K562 (cell line): Measurements from ENCODE around the gene PABPC1L2A. TPM values are rescaled to one million over a fixed set of nuclear protein-coding genes. Genes with fewer than 3 reads are reported as not detected.
"Not testable (repeated sequence)": the region's sequence is repeated elsewhere in the genome, so short reads cannot be mapped to it uniquely, and the experiment has no call there.

Experiments used
- ATAC-seq: fragments of 200-7000 bp; cut with Tn5 transposase; 3 replicates; pipeline ENCODE4 v1.9.1; 2020; ENCODE audit warnings: moderate library complexity
- BruUV-seq: library from RNA; stranded (reverse); fragments of 400-500 nt; replicated peaks from 2 replicates; lab custom pipeline; 2021; lab: Mats Ljungman, UMichigan
- CTCF ChIA-PET: fragments of 300-600 bp; formaldehyde crosslinking; extraction: SDS; loops from one replicate; lab custom pipeline; 2021; ENCODE audit warnings: low intra/inter-chr PET ratio; lab: Yijun Ruan, JAX
- POLR2A ChIA-PET: fragments of 300-600, 350-650 bp; sonication (Branson Sonifier 250); formaldehyde crosslinking; extraction: SDS; loops from one replicate; lab custom pipeline; 2021; ENCODE audit warnings: antibody characterized with exemption, inconsistent platforms; lab: Yijun Ruan, JAX
- DNase-seq, 4 experiments: peaks; one replicate each; pipeline versions ENCODE4 v3.0.0 to v3.0.0-alpha.2; 2011 to 2018; ENCODE audit warnings: low spot score in 3 of 4, mixed read lengths in 3 of 4; ENCODE audit errors: extremely low read depth in 1 of 4
- FAIRE-seq: peaks from 2 replicates; lab custom pipeline; 2011; peaks lifted over from hg19 to GRCh38; lab: Jason Lieb, UNC
- H2AFZ ChIP-seq: 2 replicates; pipeline ENCODE4 v1.6.0; 2011; ENCODE audit warnings: low read depth, low read length, control low read depth, inconsistent platforms
- H3K27ac ChIP-seq: fragments of 200-600 bp; 3 replicates; pipeline ENCODE4 v1.8.0; 2011; ENCODE audit warnings: low read depth, mild to moderate bottlenecking, control low read depth, inconsistent platforms, low read length, moderate library complexity, mixed read lengths; ENCODE audit errors: extremely low read depth
- H3K27me3 ChIP-seq, 2 experiments: fragments of 300-600 bp in 1 of 2; 2 replicates in 1 of 2; 3 replicates in 1 of 2; pipeline versions ENCODE4 v1.6.0 to v1.8.0; 2011; ENCODE audit warnings: inconsistent platforms in 2 of 2, low read length in 2 of 2, mild to moderate bottlenecking in 1 of 2, mixed read lengths in 1 of 2, moderate library complexity in 1 of 2; ENCODE audit not compliant: control insufficient read depth in 2 of 2, insufficient read depth in 2 of 2
- H3K36me3 ChIP-seq: fragments of 300-600 bp; 3 replicates; pipeline ENCODE4 v1.8.0; 2011; ENCODE audit warnings: mild to moderate bottlenecking, low read length, inconsistent platforms; ENCODE audit not compliant: control insufficient read depth, insufficient read depth
- H3K4me1 ChIP-seq, 2 experiments: fragments of 200-600 bp in 1 of 2; replicated peaks in 1 of 2; 2 replicates in 1 of 2; 3 replicates in 1 of 2; pipeline versions ENCODE4 v1.5.1 to v1.8.0; 2011; ENCODE audit warnings: inconsistent platforms in 2 of 2, low read length in 2 of 2, mild to moderate bottlenecking in 1 of 2, mixed read lengths in 1 of 2, moderate library complexity in 1 of 2; ENCODE audit not compliant: control insufficient read depth in 2 of 2, insufficient read depth in 2 of 2
- H3K4me2 ChIP-seq: 2 replicates; pipeline ENCODE4 v1.6.1; 2011; ENCODE audit warnings: low read length, control low read depth, inconsistent platforms, mixed read lengths; ENCODE audit not compliant: insufficient read depth
- H3K4me3 ChIP-seq: fragments of 200-600 bp; sonication (generic), shearing (Covaris generic); 2 replicates; pipeline ENCODE4 v1.5.1; 2016; ENCODE audit warnings: control low read depth, inconsistent platforms
- H3K79me2 ChIP-seq: fragments of 200-600 bp; 3 replicates; pipeline ENCODE4 v1.8.0; 2011; ENCODE audit warnings: low read length, inconsistent platforms; ENCODE audit not compliant: control insufficient read depth, insufficient read depth
- H3K9ac ChIP-seq, 2 experiments: 2 replicates each; pipeline versions ENCODE4 v1.6.0 to v1.6.1; 2011; ENCODE audit warnings: low read depth in 2 of 2, low read length in 2 of 2, control low read depth in 1 of 2, inconsistent platforms in 1 of 2, mild to moderate bottlenecking in 1 of 2, mixed read lengths in 1 of 2; ENCODE audit not compliant: insufficient read depth in 1 of 2
- H3K9me1 ChIP-seq: one replicate; pipeline ENCODE4 v1.6.0; 2011; ENCODE audit warnings: inconsistent platforms, mild to moderate bottlenecking, low read length, moderate library complexity; ENCODE audit not compliant: control insufficient read depth, insufficient read depth
- H3K9me3 ChIP-seq: replicated peaks from 2 replicates; pipeline ENCODE4 v1.5.1; 2011; ENCODE audit warnings: low read depth, low read length, inconsistent platforms; ENCODE audit not compliant: control insufficient read depth, insufficient read depth
- H4K20me1 ChIP-seq: replicated peaks from 2 replicates; pipeline ENCODE4 v1.6.1; 2011; ENCODE audit warnings: low read length, inconsistent platforms, mixed read lengths; ENCODE audit not compliant: control insufficient read depth, insufficient read depth
- ETV5 ChIP-seq: sonication (generic); formaldehyde crosslinking; IDR thresholded peaks from 2 replicates; pipeline ENCODE4 v1.4.0; 2020; ENCODE audit warnings: low read depth, mild to moderate bottlenecking, missing genetic modification reagents
- IRF9 ChIP-seq: fragments of 450-650 bp; IDR thresholded peaks from 2 replicates; pipeline ENCODE4 v1.6.1; 2016; ENCODE audit warnings: missing biosample characterization, missing genetic modification characterization
- KDM1A ChIP-seq, 2 experiments: fragments of 450-650 bp; IDR thresholded peaks; 2 replicates each; pipeline ENCODE4 v1.6.1; 2016; ENCODE audit warnings: mild to moderate bottlenecking in 2 of 2
- MTA1 ChIP-seq: fragments of 450-650 bp; IDR thresholded peaks from 2 replicates; pipeline ENCODE4 v1.6.1; 2017; ENCODE audit warnings: borderline replicate concordance
- NEUROD1 ChIP-seq: fragments of 150-350 bp; IDR thresholded peaks from 2 replicates; pipeline ENCODE4 v1.6.1; 2014; ENCODE audit warnings: borderline replicate concordance, low read length, low read depth; ENCODE audit not compliant: partially characterized antibody
- NFATC3 ChIP-seq: fragments of 450-650 bp; IDR thresholded peaks from 2 replicates; pipeline ENCODE4 v1.6.1; 2017; ENCODE audit warnings: mild to moderate bottlenecking
- RBBP5 ChIP-seq: fragments of 200-600 bp; sonication (generic); IDR thresholded peaks from 2 replicates; pipeline ENCODE4 v1.6.1; 2012; ENCODE audit warnings: borderline replicate concordance, mild to moderate bottlenecking, low read length, control low read depth, inconsistent platforms; ENCODE audit not compliant: insufficient read depth, poor library complexity, severe bottlenecking
- SP1 ChIP-seq: sonication (generic); formaldehyde crosslinking; IDR thresholded peaks from 2 replicates; pipeline ENCODE4 v1.8.1; 2022; ENCODE audit warnings: mild to moderate bottlenecking, missing genetic modification reagents
- ZBTB49 ChIP-seq: sonication (generic); formaldehyde crosslinking; IDR thresholded peaks from 2 replicates; pipeline ENCODE4 v1.8.0; 2022; ENCODE audit warnings: missing genetic modification reagents, mild to moderate bottlenecking, borderline replicate concordance
- ZNF507 ChIP-seq: conservative IDR thresholded peaks from 2 replicates; pipeline ENCODE4 v1.6.1; 2017; ENCODE audit warnings: missing genetic modification characterization, missing compliant biosample characterization
- WGBS: fragments of 100-300 bp; shearing (Covaris generic); methylation state at CpG from one replicate; pipeline ENCODE4 v1.1.6; 2016; ENCODE audit warnings: low coverage, mixed read lengths; ENCODE audit not compliant: insufficient coverage; ENCODE audit errors: missing lambda C conversion rate; 5-methylcytosine and 5-hydroxymethylcytosine counted together
- in situ Hi-C: fragments of 300-500 bp; cut with MboI; formaldehyde crosslinking; loops from 4 replicates; pipeline ENCODE4 v1.15.0; 2018; ENCODE audit warnings: inconsistent platforms, mixed read lengths
- intact Hi-C: fragments of 100-400 bp; cut with micrococcal nuclease; formaldehyde crosslinking; loops from 2 replicates; pipeline ENCODE4 v1.14.2; 2022
- polyA plus RNA-seq, 8 experiments: library from polyadenylated mRNA; depleted of rRNA in 4 of 8; stranded (reverse) in 5 of 8; unstranded in 3 of 8; fragments of >200 nt; fragmentation: Nextera tagmentation in 2 of 8; fragmentation: Illumina TruSeq in 1 of 8; extraction: Ambion mirVana in 2 of 8; extraction: Trizol in 1 of 8; gene quantifications; 2 replicates each; pipeline versions ENCODE4 v1.2.1 to v1.2.3, GENCODE V29; 2011 to 2014; ENCODE audit warnings: inconsistent platforms in 1 of 8, missing spikeins in 1 of 8
- total RNA-seq, 7 experiments: library from RNA; depleted of rRNA in 6 of 7; stranded (reverse); fragments of >200 nt in 6 of 7; fragmentation: Illumina TruSeq in 2 of 7; extraction: Trizol in 2 of 7; gene quantifications; 2 replicates each; pipeline versions ENCODE4 v1.2.1 to v1.2.3, GENCODE V29; 2011 to 2021; ENCODE audit warnings: low replicate concordance in 1 of 7
- TF ChIP-seq, protein P1 (sequence below): IDR thresholded peaks from 3 replicates; pipeline ENCODE4 v1.6.1; 2011; ENCODE audit warnings: borderline replicate concordance, mild to moderate bottlenecking, moderate library complexity; ENCODE audit not compliant: insufficient read length; ENCODE audit errors: extremely low read depth

PABPC1L2A gene
- total and polyA plus RNA-seq, 9 of the 15 experiments (the other 6 are each of a cell fraction or from before 2014, with no cell fraction given): not detected

DNA sequence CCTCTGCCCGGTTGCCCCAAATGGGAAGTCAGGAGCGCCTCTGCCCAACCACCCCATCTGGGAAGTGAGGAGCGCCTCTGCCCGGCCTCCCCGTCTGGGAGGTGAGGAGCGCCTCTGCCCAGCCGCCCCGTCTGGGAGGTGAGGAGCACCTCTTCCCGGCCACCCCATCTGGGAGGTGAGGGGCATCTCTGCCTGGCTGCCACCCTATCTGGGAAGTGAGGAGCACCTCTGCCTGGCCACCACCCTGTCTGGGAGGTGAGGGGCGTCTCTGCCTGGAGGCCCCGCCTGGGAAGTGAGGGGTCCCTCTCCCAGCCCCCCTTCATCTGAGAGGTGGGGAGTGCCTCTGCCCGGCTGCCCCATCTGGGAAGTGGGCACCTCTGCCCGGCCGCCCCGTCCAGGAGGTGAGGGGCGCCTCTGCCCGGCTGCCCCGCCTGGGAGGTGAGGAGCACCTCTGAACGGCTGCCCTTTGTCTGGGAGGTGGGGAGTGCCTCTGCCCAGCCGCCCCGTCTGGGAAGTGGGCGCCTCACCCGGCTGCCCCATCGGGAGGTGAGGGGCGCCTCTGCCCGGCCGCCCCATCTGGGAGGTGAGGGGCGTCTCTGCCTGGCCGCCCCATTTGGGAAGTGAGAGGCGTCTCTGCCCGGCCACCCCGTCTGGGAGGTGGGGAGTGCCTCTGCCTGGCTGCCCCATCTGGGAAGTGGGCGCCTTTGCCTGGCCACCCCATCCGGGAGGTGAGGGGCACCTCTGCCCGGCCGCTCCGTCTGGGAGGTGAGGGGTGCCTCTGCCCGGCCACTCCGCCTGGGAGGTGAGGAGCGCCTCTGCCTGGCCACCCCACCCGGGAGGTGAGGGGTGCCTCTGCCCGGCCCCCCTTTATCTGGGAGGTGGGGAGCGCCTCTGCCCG, 10.6 kb downstream of the PABPC1L2A start (continued):
- TF ChIP-seq NEUROD1 (no peak), ZBTB49 (CRISPR knock-in tag) (no peak), ETV5 (CRISPR knock-in tag) (no peak), ZNF507 (tag) (no peak), IRF9 (tag) (no peak), RBBP5 (no peak), KDM1A (IDR thresholded peaks at IDR 0.05) (no peak), SP1 (CRISPR knock-in tag) (no peak), NFATC3 (no peak), MTA1 (no peak)
- TF ChIP-seq, protein P1, sequence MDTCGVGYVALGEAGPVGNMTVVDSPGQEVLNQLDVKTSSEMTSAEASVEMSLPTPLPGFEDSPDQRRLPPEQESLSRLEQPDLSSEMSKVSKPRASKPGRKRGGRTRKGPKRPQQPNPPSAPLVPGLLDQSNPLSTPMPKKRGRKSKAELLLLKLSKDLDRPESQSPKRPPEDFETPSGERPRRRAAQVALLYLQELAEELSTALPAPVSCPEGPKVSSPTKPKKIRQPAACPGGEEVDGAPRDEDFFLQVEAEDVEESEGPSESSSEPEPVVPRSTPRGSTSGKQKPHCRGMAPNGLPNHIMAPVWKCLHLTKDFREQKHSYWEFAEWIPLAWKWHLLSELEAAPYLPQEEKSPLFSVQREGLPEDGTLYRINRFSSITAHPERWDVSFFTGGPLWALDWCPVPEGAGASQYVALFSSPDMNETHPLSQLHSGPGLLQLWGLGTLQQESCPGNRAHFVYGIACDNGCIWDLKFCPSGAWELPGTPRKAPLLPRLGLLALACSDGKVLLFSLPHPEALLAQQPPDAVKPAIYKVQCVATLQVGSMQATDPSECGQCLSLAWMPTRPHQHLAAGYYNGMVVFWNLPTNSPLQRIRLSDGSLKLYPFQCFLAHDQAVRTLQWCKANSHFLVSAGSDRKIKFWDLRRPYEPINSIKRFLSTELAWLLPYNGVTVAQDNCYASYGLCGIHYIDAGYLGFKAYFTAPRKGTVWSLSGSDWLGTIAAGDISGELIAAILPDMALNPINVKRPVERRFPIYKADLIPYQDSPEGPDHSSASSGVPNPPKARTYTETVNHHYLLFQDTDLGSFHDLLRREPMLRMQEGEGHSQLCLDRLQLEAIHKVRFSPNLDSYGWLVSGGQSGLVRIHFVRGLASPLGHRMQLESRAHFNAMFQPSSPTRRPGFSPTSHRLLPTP: no peak

DNA sequence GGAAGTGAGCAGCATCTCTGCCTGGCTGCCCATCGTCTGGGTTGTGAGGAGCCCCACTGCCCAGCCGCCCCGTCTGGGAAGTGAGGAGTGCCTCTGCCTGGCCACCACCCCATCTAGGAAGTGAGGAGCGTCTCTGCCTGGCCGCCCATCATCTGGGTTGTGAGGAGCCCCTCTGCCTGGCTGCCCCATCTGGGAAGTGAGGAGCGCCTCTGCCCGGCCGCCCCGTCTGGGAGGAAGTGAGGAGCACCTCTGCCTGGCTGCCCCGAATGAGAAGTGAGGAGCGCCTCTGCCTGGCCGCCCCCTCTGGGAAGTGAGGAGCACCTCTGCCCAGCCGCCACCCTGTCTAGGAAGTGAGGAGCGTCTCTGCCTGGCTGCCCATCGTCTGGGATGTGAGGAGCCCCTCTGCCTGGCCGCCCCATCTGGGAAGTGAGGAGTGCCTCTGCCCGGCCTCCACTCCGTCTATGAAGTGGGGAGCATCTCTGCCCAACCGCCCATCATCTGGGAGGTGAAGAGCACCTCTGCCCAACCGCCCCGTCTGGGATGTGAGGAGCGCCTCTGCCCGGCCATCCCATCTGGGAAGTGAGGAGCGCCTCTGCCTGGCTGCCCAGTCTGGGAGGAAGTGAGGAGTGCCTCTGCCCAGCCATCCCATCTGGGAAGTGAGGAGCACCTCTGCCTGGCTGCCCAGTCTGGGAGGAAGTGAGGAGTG, 11.4 kb downstream of the PABPC1L2A start:
- 1% methylated on average over 14 of the region's 24 CpGs for WGBS
- FAIRE-seq, CTCF ChIA-PET, H3K79me2 ChIP-seq, H3K9me1 ChIP-seq, DNase-seq, H3K27ac ChIP-seq, H4K20me1 ChIP-seq, BruUV-seq, in situ Hi-C loops, H3K4me2 ChIP-seq, H3K36me3 ChIP-seq, H3K9ac ChIP-seq, H3K27me3 ChIP-seq, intact Hi-C loops, H3K4me1 ChIP-seq, H3K4me3 ChIP-seq, ATAC-seq, H2AFZ ChIP-seq, POLR2A ChIA-PET, H3K9me3 ChIP-seq: not testable (repeated sequence)
